ENCODE measurements around the gene PGAM2. TPM values are rescaled to one million over a fixed set of nuclear protein-coding genes. Genes with fewer than 3 reads are reported as not detected.

The PGAM2 gene
- total RNA-seq (2021) (4.2 and 9.7 TPM in 2 replicates), Bru-seq, nascent RNA (percentile 45 among the genes with signal in this experiment), BruChase-seq, experiment 1, labeled RNA remaining after a 2-hour chase (percentile 51 among the genes with signal in this experiment), BruChase-seq, experiment 2, labeled RNA remaining after a 6-hour chase (percentile 56 among the genes with signal in this experiment)
- long read RNA-seq, partial matches to known transcripts = 0 of 2 reads
- long read RNA-seq, other reads (novel, unspliced or antisense) = 1 of 2 reads

GRCh38 chr7:44065431-44066110, at the start of gene PGAM2:
TSS of gene PGAM2 (minus strand) at chr7:44065567. CDS start at chr7:44065529, 38 bp downstream.
- no TSS peak for BruUV-seq (replicated peaks)
- peaks cover 23% of the 10 kb centered on the region; the same call in 1 of the 2 replicates for H4K20me1 ChIP-seq (ENCODE audit: insufficient read depth)
- POLR2A ChIA-PET (ENCODE audit: unreplicated experiment) = no interaction called here

GRCh38 chr7:44114586-44115310, 49.4 kb upstream of the PGAM2 start:
- Histone ChIP-seq H4K20me1 (ENCODE audit: insufficient read depth) (no peaks in the 10 kb centered on the region; the same call in none of the 2 replicates), H3K27me3 (ENCODE audit: insufficient read depth, low read depth) (no peaks in the 10 kb centered on the region), H3K27ac (no peak overlapping the region), H3K9me3 (ENCODE audit: insufficient read depth, low read depth) (no peaks in the 10 kb centered on the region), H3K36me3 (ENCODE audit: low read depth) (peaks cover 23% of the 10 kb centered on the region; the same call in 1 of the 2 replicates), H3K79me2 (ENCODE audit: low read depth) (peaks cover 7% of the 10 kb centered on the region; the same call in 1 of the 2 replicates), H3F3A (ENCODE audit: insufficient read depth, low read depth) (peaks cover 10% of the 10 kb centered on the region; the same call in 1 of the 2 replicates), H3K4me3 (no peak overlapping the region), H2AFZ (no peak overlapping the region), H3K9me2 (ENCODE audit: insufficient read depth) (no peaks in the 10 kb centered on the region), H3K4me1 (replicated peaks; ENCODE audit: insufficient read depth) (no peaks in the 10 kb centered on the region), H3K4me2 (no peak overlapping the region)
- intact Hi-C loops (cut with micrococcal nuclease; ENCODE audit: unreplicated experiment) = no loop called here
- TF ChIP-seq EZH2 (IDR thresholded peaks at IDR 0.05; ENCODE audit: low read depth) = no peak
- CTCF ChIA-PET = no interaction called here
- POLR2A ChIA-PET (ENCODE audit: unreplicated experiment) = no interaction called here
- BruUV-seq (replicated peaks) = no TSS peak
- no peak for DNase-seq

More at GRCh38 chr7:44065431-44066110, at the start of gene PGAM2:
- Histone ChIP-seq H3K4me1 (replicated peaks; ENCODE audit: insufficient read depth) (peaks cover under 1% of the 10 kb centered on the region; the same call in 1 of the 2 replicates), H3K27me3 (ENCODE audit: insufficient read depth, low read depth) (no peaks in the 10 kb centered on the region), H3K9me3 (ENCODE audit: insufficient read depth, low read depth) (no peaks in the 10 kb centered on the region), H3K79me2 (ENCODE audit: low read depth) (no peaks in the 10 kb centered on the region), H3K36me3 (ENCODE audit: low read depth) (no peaks in the 10 kb centered on the region), H3K4me2 (no peak within 1 kb of the TSS), H3K9me2 (ENCODE audit: insufficient read depth) (no peaks in the 10 kb centered on the region), H3K27ac (no peak within 1 kb of the TSS), H3K4me3 (no peak within 1 kb of the TSS), H3F3A (ENCODE audit: insufficient read depth, low read depth) (peaks cover 47% of the 10 kb centered on the region), H2AFZ (no peak within 1 kb of the TSS)
- no peak for DNase-seq
- CTCF ChIA-PET = interaction anchor here (0.5 kb wide), 1 partner anchor 16 kb away, joined by 8 read pairs; no protein-coding TSS in a partner anchor
- TF ChIP-seq CTCF (conservative IDR thresholded peaks at IDR 0.05) (no peak), EZH2 (IDR thresholded peaks at IDR 0.05; ENCODE audit: low read depth) (no peak)
- intact Hi-C loops (cut with micrococcal nuclease; ENCODE audit: unreplicated experiment) = no loop called here

- Histone ChIP-seq H2AFZ (no peak overlapping the region), H3K4me1 (replicated peaks; ENCODE audit: insufficient read depth) (no peaks in the 10 kb centered on the region), H3F3A (ENCODE audit: insufficient read depth, low read depth) (peaks cover 10% of the 10 kb centered on the region; the same call in 1 of the 2 replicates), H4K20me1 (ENCODE audit: insufficient read depth) (no peaks in the 10 kb centered on the region; the same call in 1 of the 2 replicates), H3K27ac (no peak overlapping the region), H3K36me3 (ENCODE audit: low read depth) (peaks cover 15% of the 10 kb centered on the region; the same call in 1 of the 2 replicates), H3K9me2 (ENCODE audit: insufficient read depth) (no peaks in the 10 kb centered on the region), H3K4me2 (no peak overlapping the region), H3K4me3 (no peak overlapping the region), H3K79me2 (ENCODE audit: low read depth) (no peaks in the 10 kb centered on the region), H3K27me3 (ENCODE audit: insufficient read depth, low read depth) (no peaks in the 10 kb centered on the region), H3K9me3 (ENCODE audit: insufficient read depth, low read depth) (no peaks in the 10 kb centered on the region)
- intact Hi-C loops (cut with micrococcal nuclease; ENCODE audit: unreplicated experiment) = no loop called here
- TF ChIP-seq CTCF (conservative IDR thresholded peaks at IDR 0.05) = no peak
- ChIA-PET POLR2A (ENCODE audit: unreplicated experiment) (no interaction called here), CTCF (no interaction called here)
- no TSS peak for BruUV-seq (replicated peaks)
- no peak for DNase-seq
These were observed 48.5 kb upstream of the PGAM2 start for GRCh38 chr7:44113764-44114354.
